ENCODE measurements around the gene GNB5.

GNB5 gene

DNA sequence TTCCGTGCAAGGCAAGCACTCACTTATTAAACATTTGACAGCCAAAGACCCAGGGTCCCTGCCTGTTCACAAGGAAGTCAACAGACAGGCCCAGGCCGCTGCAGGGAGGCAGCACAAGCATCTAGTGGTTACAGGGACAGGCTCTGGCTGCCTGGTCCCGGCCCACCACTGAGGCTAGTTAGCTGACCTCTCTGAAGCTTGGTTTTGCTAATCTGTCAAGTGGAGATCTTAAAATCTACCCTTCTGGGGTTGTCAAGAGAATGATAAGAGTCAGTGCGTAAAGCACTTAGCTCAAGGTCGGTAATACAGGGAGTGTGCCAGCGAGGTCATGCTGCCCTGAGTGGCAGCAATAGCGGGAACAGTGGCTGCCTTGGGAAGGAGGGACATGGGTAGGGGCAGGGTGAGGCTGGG is 6.0 kb downstream of the GNB5 start:
- no peak for DNase-seq (ENCODE audit: low read depth in 1 of 2, low spot score in 1 of 2)
- no peak overlapping the region for H3K27ac ChIP-seq (replicated peaks)
- H3K27me3 ChIP-seq (ENCODE audit: insufficient read depth, poor library complexity, severe bottlenecking) = peaks cover 3% of the 10 kb centered on the region
- no peak overlapping the region for H3K4me3 ChIP-seq (replicated peaks; ENCODE audit: insufficient read depth, low read length)
- TF ChIP-seq, protein P1, sequence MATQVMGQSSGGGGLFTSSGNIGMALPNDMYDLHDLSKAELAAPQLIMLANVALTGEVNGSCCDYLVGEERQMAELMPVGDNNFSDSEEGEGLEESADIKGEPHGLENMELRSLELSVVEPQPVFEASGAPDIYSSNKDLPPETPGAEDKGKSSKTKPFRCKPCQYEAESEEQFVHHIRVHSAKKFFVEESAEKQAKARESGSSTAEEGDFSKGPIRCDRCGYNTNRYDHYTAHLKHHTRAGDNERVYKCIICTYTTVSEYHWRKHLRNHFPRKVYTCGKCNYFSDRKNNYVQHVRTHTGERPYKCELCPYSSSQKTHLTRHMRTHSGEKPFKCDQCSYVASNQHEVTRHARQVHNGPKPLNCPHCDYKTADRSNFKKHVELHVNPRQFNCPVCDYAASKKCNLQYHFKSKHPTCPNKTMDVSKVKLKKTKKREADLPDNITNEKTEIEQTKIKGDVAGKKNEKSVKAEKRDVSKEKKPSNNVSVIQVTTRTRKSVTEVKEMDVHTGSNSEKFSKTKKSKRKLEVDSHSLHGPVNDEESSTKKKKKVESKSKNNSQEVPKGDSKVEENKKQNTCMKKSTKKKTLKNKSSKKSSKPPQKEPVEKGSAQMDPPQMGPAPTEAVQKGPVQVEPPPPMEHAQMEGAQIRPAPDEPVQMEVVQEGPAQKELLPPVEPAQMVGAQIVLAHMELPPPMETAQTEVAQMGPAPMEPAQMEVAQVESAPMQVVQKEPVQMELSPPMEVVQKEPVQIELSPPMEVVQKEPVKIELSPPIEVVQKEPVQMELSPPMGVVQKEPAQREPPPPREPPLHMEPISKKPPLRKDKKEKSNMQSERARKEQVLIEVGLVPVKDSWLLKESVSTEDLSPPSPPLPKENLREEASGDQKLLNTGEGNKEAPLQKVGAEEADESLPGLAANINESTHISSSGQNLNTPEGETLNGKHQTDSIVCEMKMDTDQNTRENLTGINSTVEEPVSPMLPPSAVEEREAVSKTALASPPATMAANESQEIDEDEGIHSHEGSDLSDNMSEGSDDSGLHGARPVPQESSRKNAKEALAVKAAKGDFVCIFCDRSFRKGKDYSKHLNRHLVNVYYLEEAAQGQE (IDR thresholded peaks at IDR 0.05; ENCODE audit: insufficient replicate concordance, low read depth) = no peak
- TF ChIP-seq GABPA (IDR thresholded peaks at IDR 0.05; ENCODE audit: low read depth) (no peak), POLR2AphosphoS5 (IDR thresholded peaks at IDR 0.05; ENCODE audit: low read depth) (no peak), SPI1 (IDR thresholded peaks at IDR 0.05; ENCODE audit: borderline replicate concordance, low read depth) (no peak)
- TF ChIP-seq, protein P2, sequence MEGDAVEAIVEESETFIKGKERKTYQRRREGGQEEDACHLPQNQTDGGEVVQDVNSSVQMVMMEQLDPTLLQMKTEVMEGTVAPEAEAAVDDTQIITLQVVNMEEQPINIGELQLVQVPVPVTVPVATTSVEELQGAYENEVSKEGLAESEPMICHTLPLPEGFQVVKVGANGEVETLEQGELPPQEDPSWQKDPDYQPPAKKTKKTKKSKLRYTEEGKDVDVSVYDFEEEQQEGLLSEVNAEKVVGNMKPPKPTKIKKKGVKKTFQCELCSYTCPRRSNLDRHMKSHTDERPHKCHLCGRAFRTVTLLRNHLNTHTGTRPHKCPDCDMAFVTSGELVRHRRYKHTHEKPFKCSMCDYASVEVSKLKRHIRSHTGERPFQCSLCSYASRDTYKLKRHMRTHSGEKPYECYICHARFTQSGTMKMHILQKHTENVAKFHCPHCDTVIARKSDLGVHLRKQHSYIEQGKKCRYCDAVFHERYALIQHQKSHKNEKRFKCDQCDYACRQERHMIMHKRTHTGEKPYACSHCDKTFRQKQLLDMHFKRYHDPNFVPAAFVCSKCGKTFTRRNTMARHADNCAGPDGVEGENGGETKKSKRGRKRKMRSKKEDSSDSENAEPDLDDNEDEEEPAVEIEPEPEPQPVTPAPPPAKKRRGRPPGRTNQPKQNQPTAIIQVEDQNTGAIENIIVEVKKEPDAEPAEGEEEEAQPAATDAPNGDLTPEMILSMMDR (IDR thresholded peaks at IDR 0.05; ENCODE audit: insufficient read depth, low read length) = no peak

DNA sequence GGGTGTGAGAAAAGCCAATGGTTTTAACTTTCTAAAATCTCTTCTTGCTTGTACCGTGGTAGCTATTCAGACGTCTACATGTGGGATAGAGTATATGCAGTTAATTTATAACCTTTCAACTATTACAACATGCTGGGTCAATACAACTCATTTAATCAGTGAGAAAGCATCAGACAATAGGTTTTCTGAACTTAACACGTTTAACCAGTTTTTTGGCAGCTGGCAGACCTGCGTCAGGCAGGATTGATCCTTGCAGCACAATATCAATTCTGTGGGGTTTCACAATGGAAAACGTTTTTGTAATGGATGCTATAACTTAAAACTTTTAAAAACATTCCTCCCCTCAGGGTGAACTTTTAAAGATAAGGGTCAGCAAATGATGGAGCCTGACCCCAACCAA is 6.5 kb downstream of the GNB5 start:
- peaks cover 3% of the 10 kb centered on the region for H3K27me3 ChIP-seq (ENCODE audit: insufficient read depth, poor library complexity, severe bottlenecking)
- H3K4me3 ChIP-seq (replicated peaks; ENCODE audit: insufficient read depth, low read length) = no peak overlapping the region
- TF ChIP-seq GABPA (IDR thresholded peaks at IDR 0.05; ENCODE audit: low read depth) = no peak
- TF ChIP-seq, protein P2 (IDR thresholded peaks at IDR 0.05; ENCODE audit: insufficient read depth, low read length) = no peak
- no peak for TF ChIP-seq SPI1 (IDR thresholded peaks at IDR 0.05; ENCODE audit: borderline replicate concordance, low read depth)
- TF ChIP-seq, protein P1 (IDR thresholded peaks at IDR 0.05; ENCODE audit: insufficient replicate concordance, low read depth) = no peak
- no peak for TF ChIP-seq POLR2AphosphoS5 (IDR thresholded peaks at IDR 0.05; ENCODE audit: low read depth)
- no peak overlapping the region for H3K27ac ChIP-seq (replicated peaks)
- no peak for DNase-seq (ENCODE audit: low read depth in 1 of 2, low spot score in 1 of 2)

DNA sequence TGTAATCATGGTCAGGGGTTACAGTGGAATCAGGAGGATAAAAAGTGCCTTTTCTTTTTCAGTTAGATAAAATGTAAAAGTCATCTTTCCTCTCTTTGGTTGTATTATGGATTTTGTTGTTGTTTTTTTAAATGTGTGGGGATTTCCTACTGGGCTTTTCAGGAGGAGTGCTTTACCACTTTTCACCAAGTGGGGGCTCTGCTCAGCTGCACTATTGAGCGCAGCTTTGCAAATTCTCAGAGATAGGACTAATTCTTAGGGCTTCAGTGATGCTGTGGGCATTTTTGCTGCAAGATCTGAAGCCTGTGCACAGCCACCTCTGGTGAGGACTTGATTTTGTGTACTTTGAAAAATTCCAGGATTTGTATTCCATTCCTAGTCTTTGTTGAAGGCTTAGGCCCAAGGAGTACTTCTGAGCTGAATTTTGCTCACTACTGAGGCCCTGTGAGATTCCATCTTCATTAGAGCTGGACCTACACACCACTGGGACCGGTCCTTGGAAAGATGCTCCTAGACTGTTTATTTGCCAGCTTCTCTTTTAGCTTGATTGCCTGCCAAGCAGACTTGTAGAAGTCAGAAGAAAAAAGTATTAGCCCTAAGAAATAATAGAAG is 7.5 kb downstream of the GNB5 start:
- DNase-seq (ENCODE audit: low read depth in 1 of 2, low spot score in 1 of 2) = no peak
- H3K27ac ChIP-seq (replicated peaks) = no peak overlapping the region
- H3K4me3 ChIP-seq (replicated peaks; ENCODE audit: insufficient read depth, low read length) = no peak overlapping the region
- H3K27me3 ChIP-seq (ENCODE audit: insufficient read depth, poor library complexity, severe bottlenecking) = peaks cover 3% of the 10 kb centered on the region
- TF ChIP-seq SPI1 (IDR thresholded peaks at IDR 0.05; ENCODE audit: borderline replicate concordance, low read depth) (no peak), POLR2AphosphoS5 (IDR thresholded peaks at IDR 0.05; ENCODE audit: low read depth) (no peak), GABPA (IDR thresholded peaks at IDR 0.05; ENCODE audit: low read depth) (no peak)
- TF ChIP-seq, protein P2 (IDR thresholded peaks at IDR 0.05; ENCODE audit: insufficient read depth, low read length) = no peak
- TF ChIP-seq, protein P1 (IDR thresholded peaks at IDR 0.05; ENCODE audit: insufficient replicate concordance, low read depth) = no peak

Measured in HL-60 (cell line).